H1 (cell line): ENCODE measurements around the gene IQSEC3.

Experiments
- ASH2L ChIP-seq: fragments of 200-600, 300-600 bp; sonication (generic); IDR thresholded peaks from one replicate; pipeline ENCODE4 v1.7.1; 2017; ENCODE audit warnings: low read length
- BRCA1 ChIP-seq: IDR thresholded peaks from 2 replicates; pipeline ENCODE4 v1.6.1; 2012; ENCODE audit warnings: low read depth, low read length, improper control_type of control experiment
- CREB1 ChIP-seq: IDR thresholded peaks from 2 replicates; pipeline ENCODE4 v1.6.1; 2012; ENCODE audit warnings: inconsistent platforms
- EGR1 ChIP-seq: IDR thresholded peaks from 2 replicates; pipeline ENCODE4 v1.6.1; 2011; ENCODE audit warnings: low read depth, low read length, borderline replicate concordance
- POLR2A ChIP-seq, 2 experiments: IDR thresholded peaks; 1 replicate in 1 of 2; 2 replicates in 1 of 2; pipeline ENCODE4 v1.6.1; 2011; ENCODE audit warnings: low read depth in 2 of 2, low read length in 2 of 2, mild to moderate bottlenecking in 2 of 2; ENCODE audit errors: control extremely low read depth in 1 of 2
- SP1 ChIP-seq: IDR thresholded peaks from 2 replicates; pipeline ENCODE4 v1.6.1; 2011; ENCODE audit warnings: low read depth, low read length
- SP2 ChIP-seq: IDR thresholded peaks from 2 replicates; pipeline ENCODE4 v1.6.1; 2012; ENCODE audit warnings: mild to moderate bottlenecking, low read length, inconsistent platforms
- TAF1 ChIP-seq: IDR thresholded peaks from 2 replicates; pipeline ENCODE4 v1.6.1; 2011; ENCODE audit warnings: mild to moderate bottlenecking, low read depth, low read length
- TBP ChIP-seq: IDR thresholded peaks from 2 replicates; pipeline ENCODE4 v1.6.1; 2011; ENCODE audit warnings: low read depth, low read length, improper control_type of control experiment
- TF ChIP-seq, protein P1 (sequence below), 3 experiments: IDR thresholded peaks; 1 replicate in 2 of 3; 2 replicates in 1 of 3; pipeline versions ENCODE4 v1.5.1 to v1.6.1; 2011; ENCODE audit warnings: low read length in 3 of 3, mild to moderate bottlenecking in 3 of 3, inconsistent platforms in 2 of 3, low read depth in 1 of 3, moderate library complexity in 1 of 3; ENCODE audit not compliant: insufficient read depth in 1 of 3; ENCODE audit errors: control extremely low read depth in 1 of 3
- TF ChIP-seq, protein P2 (sequence below): IDR thresholded peaks from 2 replicates; pipeline ENCODE4 v1.6.1; 2012; ENCODE audit warnings: inconsistent platforms
- TF ChIP-seq, protein P3 (sequence below): IDR thresholded peaks from 2 replicates; pipeline ENCODE4 v1.6.1; 2012; ENCODE audit warnings: inconsistent platforms

DNA sequence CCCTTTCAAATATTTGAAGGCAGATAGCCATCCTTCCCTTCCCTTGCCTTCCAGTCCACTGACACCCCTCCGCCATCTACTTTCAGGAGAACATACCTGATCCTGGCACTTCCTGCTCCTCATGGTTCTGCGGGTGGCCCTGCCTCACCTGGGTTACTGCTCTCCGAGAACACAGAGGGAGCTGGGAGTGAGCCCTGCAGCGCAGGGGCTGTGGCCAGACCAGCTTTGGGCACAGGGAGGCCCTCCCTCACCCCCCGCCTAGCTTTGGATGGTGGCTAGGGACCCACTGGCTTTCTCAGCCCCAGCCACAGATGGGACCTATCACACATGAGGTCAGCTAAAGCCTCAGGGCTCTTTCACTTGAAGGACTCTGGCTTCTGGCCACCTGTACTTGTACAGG is 12.4 kb downstream of the IQSEC3 start:
- TF ChIP-seq POLR2A (IDR thresholded peaks at IDR 0.05; ENCODE audit: control extremely low read depth in 1 of 2, low read depth in 2 of 2, low read length in 2 of 2) (no peak), BRCA1 (no peak), SP1 (no peak), EGR1 (no peak), SP2 (no peak), ASH2L (no peak), CREB1 (no peak), TBP (no peak), TAF1 (no peak)
- TF ChIP-seq, protein P1, sequence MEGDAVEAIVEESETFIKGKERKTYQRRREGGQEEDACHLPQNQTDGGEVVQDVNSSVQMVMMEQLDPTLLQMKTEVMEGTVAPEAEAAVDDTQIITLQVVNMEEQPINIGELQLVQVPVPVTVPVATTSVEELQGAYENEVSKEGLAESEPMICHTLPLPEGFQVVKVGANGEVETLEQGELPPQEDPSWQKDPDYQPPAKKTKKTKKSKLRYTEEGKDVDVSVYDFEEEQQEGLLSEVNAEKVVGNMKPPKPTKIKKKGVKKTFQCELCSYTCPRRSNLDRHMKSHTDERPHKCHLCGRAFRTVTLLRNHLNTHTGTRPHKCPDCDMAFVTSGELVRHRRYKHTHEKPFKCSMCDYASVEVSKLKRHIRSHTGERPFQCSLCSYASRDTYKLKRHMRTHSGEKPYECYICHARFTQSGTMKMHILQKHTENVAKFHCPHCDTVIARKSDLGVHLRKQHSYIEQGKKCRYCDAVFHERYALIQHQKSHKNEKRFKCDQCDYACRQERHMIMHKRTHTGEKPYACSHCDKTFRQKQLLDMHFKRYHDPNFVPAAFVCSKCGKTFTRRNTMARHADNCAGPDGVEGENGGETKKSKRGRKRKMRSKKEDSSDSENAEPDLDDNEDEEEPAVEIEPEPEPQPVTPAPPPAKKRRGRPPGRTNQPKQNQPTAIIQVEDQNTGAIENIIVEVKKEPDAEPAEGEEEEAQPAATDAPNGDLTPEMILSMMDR (IDR thresholded peaks at IDR 0.05; ENCODE audit: control extremely low read depth in 1 of 3, insufficient read depth in 1 of 3, low read depth in 1 of 3, low read length in 3 of 3) = no peak
- TF ChIP-seq, protein P2, sequence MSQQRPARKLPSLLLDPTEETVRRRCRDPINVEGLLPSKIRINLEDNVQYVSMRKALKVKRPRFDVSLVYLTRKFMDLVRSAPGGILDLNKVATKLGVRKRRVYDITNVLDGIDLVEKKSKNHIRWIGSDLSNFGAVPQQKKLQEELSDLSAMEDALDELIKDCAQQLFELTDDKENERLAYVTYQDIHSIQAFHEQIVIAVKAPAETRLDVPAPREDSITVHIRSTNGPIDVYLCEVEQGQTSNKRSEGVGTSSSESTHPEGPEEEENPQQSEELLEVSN = no peak
- TF ChIP-seq, protein P3, sequence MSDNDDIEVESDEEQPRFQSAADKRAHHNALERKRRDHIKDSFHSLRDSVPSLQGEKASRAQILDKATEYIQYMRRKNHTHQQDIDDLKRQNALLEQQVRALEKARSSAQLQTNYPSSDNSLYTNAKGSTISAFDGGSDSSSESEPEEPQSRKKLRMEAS = no peak
